Stimulated activated CD4-positive, alpha-beta T cell treated with anti-CD3 and anti-CD28 coated beads, Interleukin-1b, Interleukin-23, amount 100 ng/mL, for 24 hours (primary cell): ENCODE data around the gene UBTD2.
"Not testable (repeated sequence)": the region's sequence is repeated elsewhere in the genome, so short reads cannot be mapped to it uniquely, and the experiment has no call there.

Experiments used
- DNase-seq, 4 experiments: peaks; one replicate each; pipeline ENCODE4 v3.0.0-alpha.2; 2020; ENCODE audit warnings: low read depth in 4 of 4, low spot score in 1 of 4

The UBTD2 gene, protein sequence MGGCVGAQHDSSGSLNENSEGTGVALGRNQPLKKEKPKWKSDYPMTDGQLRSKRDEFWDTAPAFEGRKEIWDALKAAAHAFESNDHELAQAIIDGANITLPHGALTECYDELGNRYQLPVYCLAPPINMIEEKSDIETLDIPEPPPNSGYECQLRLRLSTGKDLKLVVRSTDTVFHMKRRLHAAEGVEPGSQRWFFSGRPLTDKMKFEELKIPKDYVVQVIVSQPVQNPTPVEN

DNA sequence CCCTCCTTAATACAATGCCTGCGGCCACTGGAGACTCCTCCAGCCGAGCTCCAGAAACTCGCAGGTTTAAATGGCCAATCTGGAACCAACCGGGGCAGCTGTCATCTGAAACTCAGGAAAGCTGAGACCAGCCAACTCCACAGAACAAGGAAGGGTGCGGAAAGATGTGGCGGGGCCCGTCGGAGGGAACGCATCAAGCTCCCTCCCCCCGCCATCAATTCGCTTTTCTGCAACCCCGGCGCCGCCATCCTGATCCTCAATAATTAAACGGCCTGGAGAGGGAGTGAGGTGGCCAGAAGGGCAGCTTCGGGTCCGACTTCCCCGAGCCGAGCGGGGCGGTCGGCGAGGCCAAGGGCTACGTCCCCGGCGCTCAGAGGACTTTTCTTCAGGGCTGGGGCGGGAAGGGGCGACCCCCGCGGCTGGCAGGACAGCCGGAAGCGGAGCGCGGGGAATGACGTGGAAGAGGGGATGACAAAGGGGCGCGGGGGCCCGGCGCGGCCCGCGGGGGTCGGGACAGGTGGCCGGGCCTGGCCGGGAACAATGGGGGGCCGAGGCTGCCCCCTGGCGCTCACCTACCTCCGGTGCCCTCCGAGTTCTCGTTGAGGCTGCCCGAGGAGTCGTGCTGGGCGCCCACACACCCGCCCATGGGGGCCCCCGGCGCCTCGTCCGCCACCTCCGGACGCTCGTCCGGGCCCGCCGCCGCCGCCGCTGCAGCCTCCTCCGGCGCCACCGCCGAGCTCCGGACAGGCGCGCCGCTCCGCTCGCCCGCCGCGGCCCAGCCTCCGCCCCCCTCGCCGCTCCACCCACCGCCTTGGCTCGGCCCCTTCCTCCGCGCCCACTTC lies at the start of gene UBTD2:
UBTD2 (minus strand) TSS at position 745 of the 842 bp plus-strand sequence; CDS start at position 646, 99 bp downstream.
- peak; percentile 38 to 74 (median 52) for DNase-seq

- DNase-seq, result not testable (repeated sequence)
Observed at GRCh38 chr5:172326901-172327300, 43.3 kb upstream of the UBTD2 start.

DNA sequence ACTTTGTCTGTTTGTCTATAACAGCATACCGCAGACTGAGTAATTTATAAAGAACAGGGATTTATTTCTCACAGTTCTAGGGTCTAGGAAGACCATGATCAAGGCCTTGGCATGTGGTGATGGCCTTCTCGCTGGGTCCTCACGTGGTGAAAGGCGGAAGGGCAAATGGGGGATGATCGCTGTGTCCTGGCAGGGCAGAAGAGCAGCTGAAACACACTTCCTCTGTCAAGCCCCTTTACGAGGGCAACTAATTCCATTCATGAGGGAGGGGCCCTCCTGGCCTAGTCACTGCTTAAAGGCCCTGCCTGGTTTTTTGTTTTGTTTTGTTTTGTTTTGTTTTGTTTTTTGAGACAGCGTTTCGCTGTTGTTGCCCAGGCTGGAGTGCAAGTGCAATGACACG lies 41.9 kb upstream of the UBTD2 start:
- no peak for DNase-seq

DNA sequence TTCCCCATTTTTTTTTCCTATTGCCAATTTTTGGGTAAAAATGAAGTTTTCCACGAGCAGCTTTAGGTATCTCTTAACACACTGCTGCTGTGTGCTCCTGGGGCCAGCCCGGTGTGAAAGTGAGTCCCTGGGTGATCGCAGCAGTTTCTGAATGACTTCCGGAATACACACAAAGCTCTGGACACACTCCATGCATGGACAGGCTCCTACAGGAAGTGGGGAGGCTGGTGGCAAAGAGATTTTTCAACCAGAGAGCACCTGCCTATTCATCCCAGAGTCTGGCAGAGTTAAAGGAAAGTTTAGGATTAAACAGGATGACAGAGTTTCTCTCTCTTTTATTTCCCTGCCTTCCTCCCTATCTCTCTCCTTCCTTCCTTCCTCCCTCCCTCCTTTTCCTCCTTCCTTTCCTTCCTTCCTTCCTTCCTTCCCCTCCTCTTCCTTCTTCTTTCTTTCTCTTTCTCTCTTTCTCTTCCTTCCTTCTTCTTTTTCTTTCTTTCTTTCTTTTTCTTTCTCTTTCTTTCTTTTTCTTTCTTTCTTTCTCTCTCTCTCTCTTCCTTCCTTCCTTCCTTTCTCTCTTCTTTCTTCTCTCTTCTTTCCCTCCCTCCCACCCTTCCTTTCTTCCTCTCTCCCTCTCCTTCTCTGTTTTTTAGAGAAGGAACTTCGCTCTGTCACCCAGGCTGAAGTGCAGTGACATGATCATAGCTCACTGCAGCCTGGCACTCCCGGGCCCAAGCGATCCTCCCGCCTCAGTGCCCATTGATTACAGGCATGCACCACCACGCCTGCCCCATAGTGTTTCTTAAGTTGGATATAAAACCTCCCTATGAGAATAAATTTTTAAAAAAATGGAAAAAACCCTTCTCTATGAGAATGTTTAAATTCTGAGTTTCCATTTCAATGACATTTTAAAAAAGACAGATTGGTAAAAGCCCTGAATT lies 38.7 kb upstream of the UBTD2 start:
- no peak for DNase-seq

DNA sequence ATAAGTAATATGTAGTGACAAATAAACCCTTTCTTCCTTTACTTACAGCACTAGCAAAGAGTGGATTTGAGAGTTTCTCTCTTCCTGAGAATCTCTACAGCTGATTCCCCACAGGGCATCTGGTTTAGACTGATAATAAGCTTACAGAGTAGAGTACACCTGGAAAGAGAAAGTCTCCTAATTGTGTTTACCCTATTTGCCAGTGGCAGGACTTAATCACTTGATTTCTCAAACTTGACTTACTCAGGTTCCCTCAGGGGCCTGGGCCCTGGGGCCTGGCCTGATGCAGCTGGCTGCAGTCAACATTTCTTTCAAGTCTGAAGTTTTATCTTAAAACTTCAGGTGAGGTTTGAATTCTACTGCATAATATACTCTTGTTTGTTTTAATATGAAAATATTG lies 38.0 kb upstream of the UBTD2 start:
- no peak for DNase-seq

DNA sequence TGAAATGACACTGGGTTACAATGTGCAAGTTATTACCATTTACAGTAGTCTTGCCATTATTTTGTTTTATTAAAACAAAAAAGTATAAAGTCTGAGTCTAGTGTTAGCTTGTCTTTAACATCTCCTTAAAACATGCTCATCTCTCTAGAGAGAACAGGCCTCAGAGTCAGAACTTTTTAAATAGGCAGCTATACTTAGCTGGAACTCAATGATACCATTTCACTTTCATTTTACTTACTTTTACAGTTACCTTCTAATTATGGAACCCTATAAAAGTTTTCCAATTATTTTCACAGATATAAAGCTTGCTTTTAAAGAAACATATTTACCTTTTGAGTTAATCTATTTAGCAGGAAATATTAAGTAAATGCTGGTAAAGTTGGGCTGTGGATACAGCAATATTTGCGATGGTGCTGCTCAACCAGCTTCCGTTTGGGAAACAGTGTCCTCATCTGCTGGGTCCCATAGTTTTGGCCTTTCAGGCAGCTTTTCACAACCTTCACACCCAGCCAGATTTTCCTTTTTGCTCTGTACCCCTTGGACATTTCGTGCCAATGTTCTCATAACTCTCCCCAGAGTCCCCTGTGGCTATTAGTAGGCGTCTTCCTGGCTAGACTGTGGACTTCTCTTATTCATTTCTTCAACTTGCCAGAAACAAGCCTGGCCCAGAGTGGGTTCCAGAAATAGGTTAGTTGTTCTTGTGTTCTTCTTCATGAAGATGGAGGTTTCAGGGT lies 36.3 kb upstream of the UBTD2 start:
- no peak for DNase-seq

- no peak for DNase-seq
Observed at GRCh38 chr5:172315587-172316493, 32.3 kb upstream of the UBTD2 start.

GRCh38 chr5:172313915-172314314 lies 30.4 kb upstream of the UBTD2 start:
- no peak for DNase-seq

DNA sequence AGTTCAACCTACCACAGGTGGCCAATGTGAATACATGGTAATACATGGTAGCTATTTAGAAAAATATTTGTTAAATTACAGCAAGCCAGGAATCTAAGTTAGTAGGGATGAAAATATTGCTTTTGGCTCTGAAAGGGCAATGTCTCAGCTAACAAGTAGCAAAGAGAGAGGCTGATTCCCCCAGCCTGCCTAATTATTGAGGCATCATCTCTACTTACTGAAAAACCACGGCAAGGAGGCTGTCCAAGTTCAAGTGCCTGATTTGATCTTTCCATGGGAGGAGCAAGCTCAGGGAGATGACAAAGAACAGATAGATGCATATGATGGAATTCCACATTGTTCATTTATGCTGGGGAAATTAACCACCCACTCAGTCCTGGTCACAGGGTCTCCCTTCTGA lies 28.7 kb upstream of the UBTD2 start:
- no peak for DNase-seq

GRCh38 chr5:172311605-172312004 lies 28.0 kb upstream of the UBTD2 start:
- DNase-seq, result no peak

- DNase-seq, result no peak
Observed at GRCh38 chr5:172311026-172311425, 27.5 kb upstream of the UBTD2 start.

GRCh38 chr5:172305380-172305779 lies 21.8 kb upstream of the UBTD2 start:
- DNase-seq, result no peak

DNA sequence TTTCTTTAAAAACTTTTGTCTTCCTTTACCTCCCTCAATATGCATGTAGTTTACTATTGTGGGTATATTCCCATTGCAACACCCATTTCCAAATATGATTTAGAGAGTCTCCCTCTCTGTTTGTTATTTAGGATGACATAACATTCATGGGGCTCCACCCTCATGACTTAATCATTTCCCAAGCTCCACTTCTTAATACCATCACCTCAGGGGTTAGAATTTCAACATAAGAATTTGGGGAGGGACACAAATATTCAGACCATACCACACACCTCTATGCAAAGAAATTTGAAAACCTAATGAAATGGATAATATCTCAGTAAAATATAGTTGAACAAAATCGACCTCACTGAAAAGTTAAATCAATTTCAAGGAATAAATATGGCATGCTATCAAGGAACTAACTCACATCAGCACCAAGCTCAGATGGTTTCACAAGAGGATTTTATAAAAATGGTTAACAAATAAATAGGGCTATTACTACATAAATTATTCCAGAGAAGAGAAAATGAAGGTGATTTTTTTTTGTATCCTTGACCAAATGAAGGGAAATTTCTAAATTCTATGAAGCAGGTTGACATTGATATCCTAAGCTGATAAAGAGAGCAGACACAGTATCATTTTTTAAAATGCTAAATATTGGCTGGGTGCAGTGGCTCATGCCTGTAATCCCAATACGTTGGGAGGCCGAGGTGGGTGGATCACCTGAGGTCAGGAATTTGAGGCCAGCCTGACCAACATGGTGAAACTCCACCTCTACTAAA lies 20.2 kb upstream of the UBTD2 start:
- no peak for DNase-seq

- DNase-seq, result no peak
Observed at GRCh38 chr5:172303162-172303561, 19.6 kb upstream of the UBTD2 start.

DNA sequence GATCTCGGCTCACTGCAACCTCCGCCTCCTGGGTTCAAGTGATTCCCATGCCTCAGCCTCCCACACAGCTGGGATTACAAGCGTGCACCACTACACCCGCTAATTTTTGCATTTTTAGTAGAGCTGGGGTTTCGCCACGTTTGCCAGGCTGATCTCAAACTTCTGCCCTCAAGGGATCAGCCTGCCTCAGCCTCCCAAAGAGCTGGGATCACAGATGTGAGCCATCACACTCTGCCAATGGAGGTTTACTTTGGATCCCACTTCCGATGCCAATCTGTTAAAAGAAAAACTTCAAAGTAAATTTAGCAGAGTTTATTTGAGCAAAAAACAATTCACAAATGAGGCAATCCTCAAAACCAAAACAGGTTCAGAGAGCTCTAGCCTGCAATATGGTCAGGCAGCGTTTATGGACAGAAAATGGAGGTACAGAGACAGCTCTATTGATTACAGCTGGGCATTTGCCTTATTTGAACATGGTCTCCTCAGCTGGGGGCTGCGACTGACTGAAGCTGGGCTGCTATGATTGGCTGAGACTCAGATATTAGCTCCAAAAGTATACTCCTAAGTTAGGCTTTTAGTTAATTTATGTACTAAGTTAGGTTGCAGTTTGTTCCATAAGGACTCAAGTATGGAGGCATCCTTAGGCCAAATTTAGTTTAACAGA lies 18.6 kb upstream of the UBTD2 start:
- no peak for DNase-seq

DNA sequence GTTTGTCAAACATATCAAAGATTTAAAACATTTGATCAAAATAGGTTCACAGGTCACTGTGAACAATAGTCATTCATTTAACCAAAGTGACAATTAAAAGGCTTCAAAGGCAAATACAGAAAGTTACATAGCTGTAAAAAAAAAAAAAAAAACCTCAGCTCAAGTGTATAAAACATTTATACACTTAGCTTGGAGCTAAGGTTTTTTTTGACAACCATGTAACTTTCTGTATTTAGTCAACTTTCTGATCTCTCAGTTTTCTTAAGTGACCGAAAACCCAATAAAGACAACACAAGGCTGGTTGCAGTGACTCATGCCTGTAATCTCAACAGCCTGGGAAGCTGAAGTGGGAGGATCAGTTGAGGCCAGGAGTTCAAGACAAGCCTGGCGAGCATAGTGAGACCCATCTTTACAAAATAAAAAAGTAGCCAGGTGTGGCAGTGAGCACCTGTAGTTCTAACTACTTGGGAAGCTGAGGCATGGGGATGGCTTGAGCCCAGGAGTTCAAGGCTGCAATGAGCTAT lies 16.4 kb upstream of the UBTD2 start:
- no peak for DNase-seq

DNA sequence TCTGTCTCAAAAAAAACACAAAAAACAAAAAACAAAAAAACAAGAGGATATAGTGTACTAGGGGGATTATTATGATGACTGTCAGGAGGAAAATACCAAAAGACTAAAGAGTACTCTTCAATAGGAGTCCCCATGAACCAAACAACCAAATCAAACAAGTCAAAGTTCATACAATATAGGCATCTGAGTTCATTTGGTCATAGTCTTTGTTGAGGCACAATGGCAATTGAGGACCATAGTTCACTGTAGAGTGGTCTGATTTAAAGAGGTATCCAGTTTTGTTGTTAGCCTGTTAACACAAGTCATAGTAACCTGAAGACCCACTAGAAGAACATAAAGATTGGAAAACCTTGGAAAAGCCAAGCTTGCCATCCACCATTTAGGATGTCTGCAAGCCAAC lies 11.3 kb upstream of the UBTD2 start:
- DNase-seq, result no peak

DNA sequence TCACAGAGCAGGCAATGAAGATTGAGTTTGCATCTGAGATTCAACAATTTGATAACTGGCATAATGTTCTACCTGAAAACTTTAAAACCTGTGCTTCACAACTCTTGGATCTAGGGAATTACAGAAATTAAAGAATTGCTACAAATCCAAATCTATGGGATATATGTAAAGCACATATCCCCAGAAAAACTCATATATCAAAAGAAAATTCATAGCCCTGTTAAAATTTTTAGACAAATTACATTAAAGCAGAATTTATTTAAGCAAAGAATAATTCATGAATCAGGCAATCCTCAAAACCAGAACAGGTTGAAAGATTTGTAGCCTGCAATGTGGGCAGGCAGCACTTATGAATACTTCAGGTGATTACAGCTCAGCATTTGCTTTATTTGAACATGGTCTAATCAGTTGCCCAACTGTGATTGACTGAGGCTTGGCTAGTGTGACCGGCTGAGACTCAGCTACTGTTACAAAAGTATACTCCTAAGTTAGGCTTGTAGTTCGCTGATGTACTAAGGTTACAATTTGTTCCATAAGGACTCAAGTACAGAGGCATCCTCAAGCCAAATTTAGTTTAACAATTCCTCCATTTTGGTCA lies 10.3 kb upstream of the UBTD2 start:
- no peak for DNase-seq
